ENCODE measurements around the gene RNF157. TPM values are rescaled to one million over a fixed set of nuclear protein-coding genes. Genes with fewer than 3 reads are reported as not detected.

The RNF157 gene
- total RNA-seq, 1 donor from 2014 or later = 8.8 TPM

GRCh38 chr17:76272541-76273444 is 32.5 kb upstream of the RNF157 start:
- intact Hi-C loops (cut with DNase I) = no loop called here
- Histone ChIP-seq H3K36me3 (peaks cover 0 to 13% of the 10 kb centered on the region in 2 donors), H3K4me3 (peak overlapping the region; percentile 37 to 49), H3K4me1 (peaks cover 66% of the 10 kb centered on the region), H3K9me3 (no peaks in the 10 kb centered on the region), H3K27ac (peak overlapping the region; percentile 56), H3K27me3 (no peaks in the 10 kb centered on the region)
- no peak for DNase-seq (ENCODE audit: extremely low spot score in 2 of 2)
- no peak for TF ChIP-seq POLR2AphosphoS5 (IDR thresholded peaks at IDR 0.05; ENCODE audit: insufficient read depth in 1 of 2, low read depth in 1 of 2)
- TF ChIP-seq POLR2A (IDR thresholded peaks at IDR 0.05) = no peak
- TF ChIP-seq CTCF (IDR thresholded peaks at IDR 0.05) = no peak

GRCh38 chr17:76271669-76272540 is 31.6 kb upstream of the RNF157 start:
- Histone ChIP-seq H3K36me3 (peaks cover 0 to 13% of the 10 kb centered on the region in 2 donors), H3K4me1 (peaks cover 71% of the 10 kb centered on the region), H3K27me3 (no peaks in the 10 kb centered on the region), H3K27ac (peak overlapping the region; percentile 56), H3K4me3 (peak overlapping the region; percentile 37 to 49), H3K9me3 (no peaks in the 10 kb centered on the region)
- TF ChIP-seq POLR2AphosphoS5 (IDR thresholded peaks at IDR 0.05; ENCODE audit: insufficient read depth in 1 of 2, low read depth in 1 of 2) = peak in 1 of 2 donors; percentile 42
- no peak for TF ChIP-seq CTCF (IDR thresholded peaks at IDR 0.05)
- DNase-seq (ENCODE audit: extremely low spot score in 2 of 2) = no peak
- intact Hi-C loops (cut with DNase I) = no loop called here

- H3K4me1 ChIP-seq = peaks cover 71% of the 10 kb centered on the region
- peaks cover 0 to 13% of the 10 kb centered on the region in 2 donors for H3K36me3 ChIP-seq
Observed at GRCh38 chr17:76270770-76271668, 30.7 kb upstream of the RNF157 start.

More at GRCh38 chr17:76270770-76271668, 30.7 kb upstream of the RNF157 start:
- DNase-seq (ENCODE audit: extremely low spot score in 2 of 2) = no peak
- no peak for TF ChIP-seq POLR2AphosphoS5 (IDR thresholded peaks at IDR 0.05; ENCODE audit: insufficient read depth in 1 of 2, low read depth in 1 of 2)
- no peak for TF ChIP-seq CTCF (IDR thresholded peaks at IDR 0.05)
- no peak for TF ChIP-seq POLR2A (IDR thresholded peaks at IDR 0.05)
- Histone ChIP-seq H3K27ac (peak overlapping the region; percentile 56), H3K27me3 (no peaks in the 10 kb centered on the region), H3K4me3 (peak overlapping the region; percentile 37 to 49), H3K9me3 (no peaks in the 10 kb centered on the region)
- intact Hi-C loops (cut with DNase I) = no loop called here
